Erythroblast (primary cell): ENCODE measurements around the gene PTPN7.

Source experiments
- DNase-seq, 2 experiments: peaks; one replicate each; lab custom pipeline; 2025; lab: John Stamatoyannopoulos, UW
- GATA1 ChIP-seq: IDR thresholded peaks from 2 replicates; pipeline ENCODE4 v1.6.1; 2011; ENCODE audit warnings: low read depth, mild to moderate bottlenecking, control low read depth, low read length, moderate library complexity
- POLR2A ChIP-seq: IDR thresholded peaks from 2 replicates; pipeline ENCODE4 v1.6.1; 2011; ENCODE audit warnings: mild to moderate bottlenecking, low read length

The PTPN7 gene

DNA sequence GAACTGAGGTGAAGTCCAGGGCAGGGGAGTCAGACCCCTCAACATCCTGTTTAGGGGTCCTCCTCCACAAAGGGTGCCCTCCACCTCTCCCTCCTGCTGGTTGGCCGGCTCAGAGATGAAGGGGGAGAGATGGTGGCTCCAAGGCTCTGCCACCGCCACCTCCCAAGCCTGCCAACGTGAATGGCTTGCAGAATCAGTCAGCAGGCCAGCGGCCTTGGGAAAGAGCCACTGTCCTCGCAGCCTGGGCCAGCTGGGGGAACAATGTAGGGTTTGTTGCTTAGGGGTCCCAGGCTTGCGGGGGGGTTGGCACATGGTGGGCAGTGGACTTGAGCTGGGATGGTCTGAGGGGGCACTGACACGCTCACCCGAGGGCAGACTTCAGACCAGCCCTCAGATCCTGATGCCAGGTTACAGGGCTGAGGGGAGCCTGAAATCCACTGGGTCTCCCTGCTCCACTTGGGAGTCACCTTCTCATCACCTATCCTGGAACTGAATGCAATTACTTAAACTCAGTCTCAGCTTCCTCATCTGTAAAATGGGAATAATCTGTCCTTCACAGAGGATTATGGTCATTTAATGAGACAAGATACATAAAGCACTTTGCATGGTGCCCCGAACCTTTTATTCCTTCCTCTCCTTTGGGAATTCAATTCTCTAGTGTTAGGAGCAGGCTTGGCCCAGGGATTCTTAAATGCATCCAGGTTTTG is 29.4 kb downstream of the PTPN7 start:
- TF ChIP-seq GATA1 (no peak), POLR2A (no peak)
- DNase-seq: no peak

DNA sequence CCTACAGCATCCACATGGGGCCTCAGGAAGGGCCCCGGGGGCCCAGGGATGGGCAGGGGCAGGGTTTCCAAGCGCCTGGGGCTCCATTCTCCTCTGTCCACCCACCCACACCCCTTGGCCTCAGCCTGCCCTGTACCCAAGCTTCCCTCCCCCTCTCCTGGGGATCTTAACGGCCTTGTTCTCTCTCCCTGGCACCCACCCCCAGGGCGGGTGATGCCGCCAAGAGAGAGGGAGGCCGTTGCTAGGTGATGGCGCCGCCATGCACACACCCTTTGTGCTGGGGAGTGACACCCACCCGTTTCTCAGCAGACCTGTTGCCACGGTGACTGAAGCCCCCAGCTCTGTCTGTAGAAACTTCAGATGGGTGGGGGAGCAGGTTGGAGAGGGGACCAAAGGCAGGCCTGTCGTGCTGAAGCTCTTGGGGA is 30.1 kb downstream of the PTPN7 start:
- TF ChIP-seq POLR2A: no peak
- TF ChIP-seq GATA1: no peak

DNA sequence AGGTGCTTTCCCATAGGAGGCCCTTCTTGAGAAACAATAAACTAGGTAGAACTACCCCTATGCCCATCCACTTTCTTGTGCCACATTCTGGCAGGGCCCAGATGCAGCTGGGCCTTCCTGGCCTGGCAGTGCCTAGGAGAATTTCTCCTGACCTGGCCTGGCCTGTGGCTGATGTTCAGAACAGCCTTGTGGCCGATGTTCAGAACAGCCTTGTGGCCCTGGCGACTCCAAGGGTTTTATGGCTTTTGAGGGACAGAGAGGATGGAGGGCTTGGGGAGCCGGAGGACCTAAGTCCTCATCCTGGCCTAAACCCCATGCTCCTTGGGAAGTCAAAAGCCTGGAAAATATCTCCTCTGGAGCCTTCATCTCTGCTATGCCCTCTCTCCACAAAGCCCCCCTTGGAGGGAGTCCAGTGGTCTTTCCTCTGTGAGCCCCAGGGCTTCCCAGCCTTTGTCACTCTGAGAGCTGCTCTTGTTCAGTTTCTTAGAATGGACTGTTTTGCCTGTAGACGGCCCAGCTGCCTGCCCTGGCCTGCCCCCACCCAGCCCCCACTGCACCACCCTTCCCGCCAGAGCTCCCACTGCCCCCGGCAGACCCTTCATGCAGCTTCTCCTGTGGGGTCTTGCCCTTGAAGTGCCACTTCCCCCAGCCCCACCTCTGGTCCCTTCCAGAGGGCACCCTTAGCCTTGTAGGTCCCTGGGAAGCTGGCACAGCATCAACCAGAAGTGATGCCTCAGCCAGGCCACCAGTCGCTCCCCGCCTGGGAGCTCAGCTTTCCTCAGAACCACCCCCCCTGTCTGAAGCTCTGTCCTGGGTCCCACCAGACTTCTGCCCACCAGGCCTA is 30.7 kb downstream of the PTPN7 start:
- TF ChIP-seq POLR2A (no peak), GATA1 (no peak)
- no peak for DNase-seq

More for the DNA sequence above, 30.1 kb downstream of the PTPN7 start:
- no peak for DNase-seq

DNA sequence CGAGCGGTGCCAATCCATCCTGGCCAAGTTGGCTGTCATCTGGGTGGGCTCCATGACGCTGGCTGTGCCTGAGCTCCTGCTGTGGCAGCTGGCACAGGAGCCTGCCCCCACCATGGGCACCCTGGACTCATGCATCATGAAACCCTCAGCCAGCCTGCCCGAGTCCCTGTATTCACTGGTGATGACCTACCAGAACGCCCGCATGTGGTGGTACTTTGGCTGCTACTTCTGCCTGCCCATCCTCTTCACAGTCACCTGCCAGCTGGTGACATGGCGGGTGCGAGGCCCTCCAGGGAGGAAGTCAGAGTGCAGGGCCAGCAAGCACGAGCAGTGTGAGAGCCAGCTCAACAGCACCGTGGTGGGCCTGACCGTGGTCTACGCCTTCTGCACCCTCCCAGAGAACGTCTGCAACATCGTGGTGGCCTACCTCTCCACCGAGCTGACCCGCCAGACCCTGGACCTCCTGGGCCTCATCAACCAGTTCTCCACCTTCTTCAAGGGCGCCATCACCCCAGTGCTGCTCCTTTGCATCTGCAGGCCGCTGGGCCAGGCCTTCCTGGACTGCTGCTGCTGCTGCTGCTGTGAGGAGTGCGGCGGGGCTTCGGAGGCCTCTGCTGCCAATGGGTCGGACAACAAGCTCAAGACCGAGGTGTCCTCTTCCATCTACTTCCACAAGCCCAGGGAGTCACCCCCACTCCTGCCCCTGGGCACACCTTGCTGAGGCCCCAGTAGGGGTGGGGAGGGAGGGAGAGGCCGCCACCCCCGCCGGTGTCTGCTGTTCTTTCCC is 32.4 kb downstream of the PTPN7 start:
- TF ChIP-seq GATA1 (no peak), POLR2A (no peak)
- no peak for DNase-seq

DNA sequence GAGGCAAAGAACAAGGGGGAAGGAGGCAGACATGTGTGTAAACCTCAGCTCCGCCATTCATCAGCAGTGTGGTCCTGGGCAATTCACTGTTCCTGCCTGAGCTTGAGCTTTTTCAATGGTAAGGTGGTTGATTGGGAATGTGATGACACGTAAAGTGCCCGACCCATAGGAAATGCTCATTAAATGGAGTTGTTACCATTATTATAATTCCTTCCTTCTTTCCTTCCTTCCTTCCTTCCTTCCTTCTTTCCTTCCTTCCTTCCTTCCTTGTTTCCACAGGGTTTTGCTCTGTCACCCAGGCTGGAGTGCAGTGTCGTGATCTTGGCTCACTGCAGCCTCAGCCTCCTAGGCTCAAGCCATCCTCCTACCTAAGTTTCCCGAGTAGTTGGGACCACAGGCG is 33.3 kb downstream of the PTPN7 start:
- no peak for TF ChIP-seq GATA1
- no peak for TF ChIP-seq POLR2A
- DNase-seq: no peak

DNA sequence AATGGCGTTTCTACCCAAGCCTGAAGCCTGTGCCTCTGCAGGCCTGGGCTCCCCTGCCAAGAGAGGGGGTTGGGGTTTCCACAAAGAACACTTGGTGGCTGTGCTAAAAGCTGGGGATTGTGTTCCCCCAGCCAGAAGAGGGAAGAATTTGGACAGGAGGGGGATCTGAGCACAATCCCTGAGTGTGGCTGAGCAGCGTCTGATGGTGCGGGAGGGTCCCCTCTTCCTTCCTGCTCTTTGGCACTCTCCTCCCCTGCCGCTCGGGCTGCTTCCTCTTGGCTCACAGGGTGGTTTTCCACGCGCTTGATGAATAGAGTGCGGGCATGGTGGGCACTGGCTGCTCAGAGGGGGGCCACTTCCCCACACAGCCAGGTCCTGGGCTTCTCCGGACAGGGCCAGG is 34.0 kb downstream of the PTPN7 start:
- DNase-seq: no peak
- TF ChIP-seq POLR2A (no peak), GATA1 (no peak)

DNA sequence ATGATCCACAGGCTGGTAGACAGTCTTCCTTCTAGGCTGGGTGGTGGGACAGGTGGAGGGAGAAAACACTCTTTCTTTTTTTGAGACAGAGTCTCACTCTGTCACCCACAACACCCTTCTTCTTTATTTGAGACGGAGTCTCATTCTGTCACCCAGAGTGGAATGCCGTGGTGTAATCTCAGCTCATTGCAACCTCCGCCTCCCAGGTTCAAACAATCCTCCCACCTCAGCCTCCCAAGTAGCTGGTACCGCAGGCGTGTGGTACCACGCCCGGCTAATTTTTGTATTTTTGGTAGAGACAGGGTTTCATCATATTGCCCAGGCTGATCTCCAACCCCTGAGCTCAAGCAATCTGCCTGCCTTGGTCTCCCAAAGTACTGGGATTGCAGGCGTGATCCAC is 34.8 kb downstream of the PTPN7 start:
- TF ChIP-seq POLR2A (no peak), GATA1 (no peak)
- no peak for DNase-seq

DNA sequence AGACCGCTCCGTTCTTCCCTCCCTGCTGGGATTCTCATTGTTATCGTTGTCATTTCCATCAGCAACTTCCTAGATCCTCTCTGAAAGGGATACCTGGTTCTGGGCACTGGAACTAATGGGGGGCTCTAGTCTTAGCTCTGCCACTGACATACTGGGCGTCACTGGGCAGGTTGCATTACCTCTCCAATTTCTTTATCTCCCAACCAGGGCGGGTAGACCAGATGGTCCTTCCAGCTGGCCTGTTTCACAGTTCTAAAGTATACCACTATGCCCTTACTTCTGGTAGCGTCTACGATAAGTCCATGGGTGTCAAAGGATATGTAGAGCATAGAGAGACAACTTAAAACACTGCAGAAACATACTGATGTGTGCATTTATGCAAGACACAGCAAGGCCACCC is 36.3 kb downstream of the PTPN7 start:
- DNase-seq: no peak
- TF ChIP-seq GATA1 (no peak), POLR2A (no peak)

DNA sequence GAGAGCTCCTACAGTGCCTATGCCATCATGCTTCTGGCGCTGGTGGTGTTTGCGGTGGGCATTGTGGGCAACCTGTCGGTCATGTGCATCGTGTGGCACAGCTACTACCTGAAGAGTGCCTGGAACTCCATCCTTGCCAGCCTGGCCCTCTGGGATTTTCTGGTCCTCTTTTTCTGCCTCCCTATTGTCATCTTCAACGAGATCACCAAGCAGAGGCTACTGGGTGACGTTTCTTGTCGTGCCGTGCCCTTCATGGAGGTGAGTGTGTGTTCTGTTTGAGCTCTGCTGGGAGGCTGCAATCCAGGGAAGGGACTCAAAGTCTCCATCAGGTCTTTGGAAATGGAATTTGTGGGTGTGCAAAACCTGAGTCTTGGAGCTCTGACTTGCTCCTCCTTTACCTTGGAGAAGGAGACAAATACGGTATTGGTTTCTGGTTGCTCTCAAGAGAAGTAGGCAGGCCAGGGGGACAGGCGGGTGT is 37.0 kb downstream of the PTPN7 start:
- DNase-seq: no peak
- no peak for TF ChIP-seq POLR2A
- no peak for TF ChIP-seq GATA1

DNA sequence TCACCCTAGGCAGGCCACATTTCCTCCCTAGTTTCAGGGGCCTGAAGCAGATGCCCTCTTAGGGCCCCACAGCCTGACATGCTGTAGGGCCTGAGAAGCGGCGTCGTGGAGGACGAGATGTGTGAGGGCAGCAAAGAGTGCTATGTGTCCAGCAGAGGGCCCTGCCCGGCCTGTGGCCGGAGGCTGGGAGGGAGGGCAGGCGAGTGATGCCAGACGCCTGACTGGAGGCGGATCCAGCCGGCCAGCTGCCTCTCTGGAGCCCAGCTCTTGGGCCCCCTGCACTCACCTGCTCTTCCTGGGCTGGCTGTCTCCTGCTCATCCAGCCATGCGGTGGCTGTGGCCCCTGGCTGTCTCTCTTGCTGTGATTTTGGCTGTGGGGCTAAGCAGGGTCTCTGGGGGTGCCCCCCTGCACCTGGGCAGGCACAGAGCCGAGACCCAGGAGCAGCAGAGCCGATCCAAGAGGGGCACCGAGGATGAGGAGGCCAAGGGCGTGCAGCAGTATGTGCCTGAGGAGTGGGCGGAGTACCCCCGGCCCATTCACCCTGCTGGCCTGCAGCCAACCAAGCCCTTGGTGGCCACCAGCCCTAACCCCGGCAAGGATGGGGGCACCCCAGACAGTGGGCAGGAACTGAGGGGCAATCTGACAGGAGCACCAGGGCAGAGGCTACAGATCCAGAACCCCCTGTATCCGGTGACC is 37.6 kb downstream of the PTPN7 start, which contains the start of gene GPR37L1:
GPR37L1 (plus strand) TSS at position 279 of the 697 bp plus-strand sequence; CDS start at position 326, 47 bp downstream.
- TF ChIP-seq POLR2A (no peak), GATA1 (no peak)

DNA sequence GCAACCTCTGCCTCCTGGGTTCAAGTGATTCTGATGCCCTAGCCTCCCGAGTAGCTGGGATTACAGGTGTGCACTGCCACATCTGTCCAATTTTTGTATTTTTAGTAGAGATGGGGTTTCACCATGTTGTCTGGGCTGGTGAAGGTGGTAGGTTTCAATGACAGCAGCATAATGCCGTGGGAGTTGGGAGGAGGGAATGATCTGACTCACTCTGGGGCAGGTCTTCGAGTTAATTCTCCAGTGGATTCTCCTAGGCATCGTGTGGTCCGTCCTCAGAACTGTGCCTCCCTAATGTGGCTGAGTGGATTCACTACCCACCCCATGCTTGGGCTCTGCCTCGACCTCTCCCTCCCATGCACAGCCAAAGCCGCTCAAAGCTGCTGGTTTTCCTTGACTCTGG is 39.4 kb downstream of the PTPN7 start:
- DNase-seq: no peak
- no peak for TF ChIP-seq GATA1
- TF ChIP-seq POLR2A: no peak

More for the DNA sequence above, 37.6 kb downstream of the PTPN7 start, which contains the start of gene GPR37L1:
- no peak for DNase-seq

DNA sequence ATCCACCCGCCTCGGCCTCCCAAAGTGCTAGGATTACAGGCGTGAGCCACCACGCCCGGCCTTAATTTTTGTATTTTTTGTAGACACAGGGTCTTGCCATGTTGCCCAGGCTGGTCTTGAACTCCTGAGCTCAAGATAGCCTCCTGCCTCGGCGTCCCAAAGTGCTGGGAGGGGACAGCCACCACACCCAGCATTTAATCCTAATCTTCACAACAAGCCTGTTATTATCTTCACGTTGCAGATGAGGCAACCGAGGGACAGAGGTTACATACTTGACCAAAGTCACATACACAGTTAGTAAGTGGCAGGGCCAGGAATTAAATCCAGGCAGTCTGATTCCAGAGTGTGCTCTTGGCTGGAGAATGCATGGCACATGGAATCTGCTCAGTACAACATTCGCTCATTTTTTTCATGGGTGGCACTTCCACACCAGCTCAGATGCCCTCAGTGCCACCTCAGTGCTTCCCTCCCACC is 42.5 kb downstream of the PTPN7 start:
- peak; percentile 83 to 90 for DNase-seq
- TF ChIP-seq GATA1 (no peak), POLR2A (no peak)
